ENCODE data around the gene TMEM131L. TPM values are rescaled to one million over a fixed set of nuclear protein-coding genes. Genes with fewer than 3 reads are reported as not detected.
A peak's percentile ranks its signal among the peaks of the same experiment; 100 is the strongest.

Gene TMEM131L
- total RNA-seq, 1 donor from 2014 or later, result 6.4 TPM

DNA sequence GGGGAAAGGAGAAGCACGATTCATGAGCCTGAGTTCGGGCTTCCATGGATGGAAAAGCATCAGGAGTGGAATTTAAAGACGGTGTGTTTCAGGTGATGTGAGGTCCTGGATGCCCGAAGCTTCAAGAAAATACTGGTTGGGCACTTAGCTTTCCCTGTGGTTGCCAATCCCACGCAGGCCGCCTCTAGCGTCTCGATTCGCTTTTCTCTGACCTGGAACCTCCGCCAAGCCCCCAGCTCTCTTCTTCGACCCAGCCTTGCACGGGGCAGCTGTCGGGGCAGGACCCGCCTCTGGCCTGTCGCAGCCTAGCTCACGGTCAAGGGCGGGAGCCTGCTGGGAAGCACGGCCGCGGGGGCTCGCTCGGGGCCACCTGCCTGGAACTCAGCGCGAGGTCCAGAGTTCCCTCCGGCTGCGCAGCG lies 217.6 kb downstream of the TMEM131L start:
- TF ChIP-seq, protein P1, sequence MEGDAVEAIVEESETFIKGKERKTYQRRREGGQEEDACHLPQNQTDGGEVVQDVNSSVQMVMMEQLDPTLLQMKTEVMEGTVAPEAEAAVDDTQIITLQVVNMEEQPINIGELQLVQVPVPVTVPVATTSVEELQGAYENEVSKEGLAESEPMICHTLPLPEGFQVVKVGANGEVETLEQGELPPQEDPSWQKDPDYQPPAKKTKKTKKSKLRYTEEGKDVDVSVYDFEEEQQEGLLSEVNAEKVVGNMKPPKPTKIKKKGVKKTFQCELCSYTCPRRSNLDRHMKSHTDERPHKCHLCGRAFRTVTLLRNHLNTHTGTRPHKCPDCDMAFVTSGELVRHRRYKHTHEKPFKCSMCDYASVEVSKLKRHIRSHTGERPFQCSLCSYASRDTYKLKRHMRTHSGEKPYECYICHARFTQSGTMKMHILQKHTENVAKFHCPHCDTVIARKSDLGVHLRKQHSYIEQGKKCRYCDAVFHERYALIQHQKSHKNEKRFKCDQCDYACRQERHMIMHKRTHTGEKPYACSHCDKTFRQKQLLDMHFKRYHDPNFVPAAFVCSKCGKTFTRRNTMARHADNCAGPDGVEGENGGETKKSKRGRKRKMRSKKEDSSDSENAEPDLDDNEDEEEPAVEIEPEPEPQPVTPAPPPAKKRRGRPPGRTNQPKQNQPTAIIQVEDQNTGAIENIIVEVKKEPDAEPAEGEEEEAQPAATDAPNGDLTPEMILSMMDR (IDR thresholded peaks at IDR 0.05), result no peak
- H3K27me3 Mint-ChIP-seq (ENCODE audit: unreplicated experiment), result peaks cover 21% of the 10 kb centered on the region
- H3K9me3 Mint-ChIP-seq (ENCODE audit: unreplicated experiment), result peaks cover 6% of the 10 kb centered on the region
- DNase-seq (ENCODE audit: extremely low spot score, unreplicated experiment), result no peak
- peaks cover 9% of the 10 kb centered on the region for H3K4me1 Mint-ChIP-seq (ENCODE audit: unreplicated experiment)
- peak overlapping the region; percentile 9 for H3K27ac Mint-ChIP-seq (ENCODE audit: unreplicated experiment)
- H3K36me3 Mint-ChIP-seq (ENCODE audit: unreplicated experiment), result no peaks in the 10 kb centered on the region
- peak overlapping the region; percentile 63 for H3K4me3 Mint-ChIP-seq (ENCODE audit: unreplicated experiment)

DNA sequence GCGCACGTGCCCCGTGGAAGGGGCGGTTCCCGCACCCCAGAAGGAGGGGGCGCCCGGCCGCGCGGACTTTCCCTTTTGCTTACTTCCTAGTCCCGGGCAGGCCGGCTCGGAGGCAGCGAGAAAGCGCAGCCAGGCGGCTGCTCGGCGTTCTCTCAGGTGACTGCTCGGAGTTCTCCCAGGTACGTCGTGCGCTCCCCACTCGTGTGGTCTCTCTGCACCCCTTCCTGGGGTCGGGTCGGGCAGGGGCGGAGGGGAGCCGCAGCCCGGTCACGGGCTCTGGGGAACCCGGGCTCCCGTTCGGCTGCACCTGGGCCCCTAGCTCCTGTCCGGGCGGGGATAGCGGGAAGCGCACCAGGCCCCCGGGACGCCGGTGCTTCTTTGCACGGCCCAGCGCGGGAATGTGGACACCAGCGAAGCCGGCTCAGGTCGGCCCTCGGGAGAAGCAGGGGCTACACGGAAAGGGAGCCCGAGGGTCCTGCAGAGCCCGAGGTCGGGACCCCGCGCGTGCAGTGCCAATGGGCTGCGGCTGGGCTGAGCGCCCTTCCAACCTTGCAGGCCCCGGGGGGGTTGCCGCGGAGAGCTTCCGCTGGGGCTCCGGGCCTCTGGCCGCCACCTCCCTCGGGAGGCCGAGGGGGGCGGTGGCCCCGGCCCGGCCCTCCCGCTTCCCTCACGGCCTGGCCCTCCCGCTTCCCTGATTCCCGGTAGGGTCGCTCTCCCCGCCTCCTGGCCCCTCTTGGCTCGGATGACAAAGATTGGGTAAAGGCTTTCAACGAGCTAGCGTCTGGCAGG lies 218.2 kb downstream of the TMEM131L start, which contains the start of gene TLR2:
TSS of gene TLR2 (plus strand) at position 99 of the 789 bp plus-strand sequence. CDS start 18,628 bp downstream, outside the sequence.
- peaks cover 18% of the 10 kb centered on the region for H3K27me3 Mint-ChIP-seq (ENCODE audit: unreplicated experiment)
- no peak for DNase-seq (ENCODE audit: extremely low spot score, unreplicated experiment)
- H3K4me3 Mint-ChIP-seq (ENCODE audit: unreplicated experiment), result peak within 1 kb of the TSS; percentile 68
- no peaks in the 10 kb centered on the region for H3K36me3 Mint-ChIP-seq (ENCODE audit: unreplicated experiment)
- H3K9me3 Mint-ChIP-seq (ENCODE audit: unreplicated experiment), result peaks cover 8% of the 10 kb centered on the region
- peaks cover 9% of the 10 kb centered on the region for H3K4me1 Mint-ChIP-seq (ENCODE audit: unreplicated experiment)
- TF ChIP-seq, protein P1 (IDR thresholded peaks at IDR 0.05), result no peak
- peak within 1 kb of the TSS; percentile 9 for H3K27ac Mint-ChIP-seq (ENCODE audit: unreplicated experiment)

DNA sequence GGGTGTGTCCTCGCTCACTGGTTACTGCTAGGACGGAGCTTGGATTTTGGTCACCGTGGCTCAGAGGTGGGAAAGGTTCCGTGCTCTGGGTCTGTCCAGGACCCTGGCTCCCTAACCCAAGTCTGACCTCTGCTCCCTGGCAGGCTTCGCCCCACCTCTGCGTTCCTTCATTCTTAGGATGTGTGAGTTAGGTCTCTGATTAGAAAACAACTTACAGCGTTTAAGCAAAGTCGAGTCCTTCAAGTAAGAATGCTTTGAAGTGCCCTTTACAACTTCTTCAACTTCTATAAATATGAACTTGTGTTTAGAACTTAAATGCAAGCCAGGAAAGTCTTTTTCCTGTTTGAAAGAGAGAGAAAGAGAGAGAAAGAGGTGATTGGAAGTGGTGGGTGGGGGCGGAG lies 218.8 kb downstream of the TMEM131L start:
- Mint-ChIP-seq H3K36me3 (ENCODE audit: unreplicated experiment) (peaks cover 3% of the 10 kb centered on the region), H3K27me3 (ENCODE audit: unreplicated experiment) (peaks cover 18% of the 10 kb centered on the region), H3K9me3 (ENCODE audit: unreplicated experiment) (peaks cover 14% of the 10 kb centered on the region), H3K4me3 (ENCODE audit: unreplicated experiment) (peak overlapping the region; percentile 68), H3K27ac (ENCODE audit: unreplicated experiment) (no peak overlapping the region), H3K4me1 (ENCODE audit: unreplicated experiment) (peaks cover 9% of the 10 kb centered on the region)
- DNase-seq (ENCODE audit: extremely low spot score, unreplicated experiment), result no peak
- TF ChIP-seq, protein P1 (IDR thresholded peaks at IDR 0.05), result no peak

Other genes with a start within 250 kb of the TMEM131L start
- 0.91 and 1.8 TPM in 2 replicates for gene MND1, start 121.7 kb upstream of the TMEM131L start, total RNA-seq
- 0.46 and 0.60 TPM in 2 replicates for gene TLR2, start 217.9 kb downstream of the TMEM131L start, total RNA-seq